ENCODE data around the gene TSPAN1. TPM values are rescaled to one million over a fixed set of nuclear protein-coding genes. Genes with fewer than 3 reads are reported as not detected.

The TSPAN1 gene
- polyA plus RNA-seq, 1 of the 3 experiments (the other 2 are of a cell fraction): 12.2 TPM

DNA sequence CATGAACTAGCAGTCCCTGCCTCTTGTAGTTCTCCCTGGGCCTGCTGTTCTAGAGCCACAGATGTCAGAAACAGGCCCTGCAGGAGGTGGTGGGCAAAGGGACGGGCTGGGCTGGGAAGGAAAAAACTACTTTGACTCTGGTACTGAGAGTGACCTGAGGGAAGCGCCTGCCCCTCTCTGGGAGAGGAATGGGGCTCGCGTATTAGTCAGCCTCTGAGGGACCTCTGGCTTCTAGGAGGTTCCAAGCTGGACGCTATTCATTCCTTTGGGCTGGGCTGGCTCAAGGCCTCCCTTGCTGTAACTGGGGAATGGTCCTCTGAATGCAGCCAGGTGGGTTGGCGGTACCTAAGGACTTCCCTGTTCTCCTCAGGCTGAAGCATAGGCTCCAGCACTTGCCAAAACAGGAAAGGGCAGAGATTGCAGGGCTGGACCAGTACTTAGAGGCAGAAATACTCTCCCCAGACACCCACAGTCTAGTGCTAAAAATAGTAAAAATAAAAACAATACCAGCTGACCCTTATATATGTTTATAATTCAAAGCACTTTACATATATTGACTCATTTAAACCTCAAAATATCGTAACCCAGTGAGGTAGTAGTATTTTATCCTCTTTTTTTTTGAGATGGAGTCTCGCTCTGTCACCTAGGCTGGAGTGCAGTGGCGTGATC, 16.3 kb downstream of the TSPAN1 start:
- no peak for TF ChIP-seq ELF1 (IDR thresholded peaks at IDR 0.05)
- no peak for TF ChIP-seq TCF12 (IDR thresholded peaks at IDR 0.05)
- TF ChIP-seq RFX5 (IDR thresholded peaks at IDR 0.05; ENCODE audit: low read length): no peak
- TF ChIP-seq CHD2 (IDR thresholded peaks at IDR 0.05; ENCODE audit: low read length, partially characterized antibody): no peak
- no peak for TF ChIP-seq YY1 (IDR thresholded peaks at IDR 0.05; ENCODE audit: low read depth)
- TF ChIP-seq FOSL2 (IDR thresholded peaks at IDR 0.05; ENCODE audit: borderline replicate concordance, low read depth): no peak
- no peak for TF ChIP-seq TAF1 (IDR thresholded peaks at IDR 0.05; ENCODE audit: borderline replicate concordance, low read depth, low read length)
- TF ChIP-seq FOXM1 (IDR thresholded peaks at IDR 0.05; ENCODE audit: low read depth): no peak
- TF ChIP-seq, protein P1, sequence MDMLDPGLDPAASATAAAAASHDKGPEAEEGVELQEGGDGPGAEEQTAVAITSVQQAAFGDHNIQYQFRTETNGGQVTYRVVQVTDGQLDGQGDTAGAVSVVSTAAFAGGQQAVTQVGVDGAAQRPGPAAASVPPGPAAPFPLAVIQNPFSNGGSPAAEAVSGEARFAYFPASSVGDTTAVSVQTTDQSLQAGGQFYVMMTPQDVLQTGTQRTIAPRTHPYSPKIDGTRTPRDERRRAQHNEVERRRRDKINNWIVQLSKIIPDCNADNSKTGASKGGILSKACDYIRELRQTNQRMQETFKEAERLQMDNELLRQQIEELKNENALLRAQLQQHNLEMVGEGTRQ (IDR thresholded peaks at IDR 0.05; ENCODE audit: borderline replicate concordance, low read depth, low read length): no peak
- TF ChIP-seq RCOR1 (IDR thresholded peaks at IDR 0.05; ENCODE audit: low read length): no peak
- TF ChIP-seq GATA2 (CRISPR knock-in tag; IDR thresholded peaks at IDR 0.05): no peak
- TF ChIP-seq NRF1 (IDR thresholded peaks at IDR 0.05; ENCODE audit: low read depth, low read length): no peak
- no peak for TF ChIP-seq SMC3 (IDR thresholded peaks at IDR 0.05; ENCODE audit: low read depth, low read length)
- TF ChIP-seq MEF2A (IDR thresholded peaks at IDR 0.05; ENCODE audit: borderline replicate concordance, low read depth): no peak
- TF ChIP-seq RXRA (IDR thresholded peaks at IDR 0.05; ENCODE audit: borderline replicate concordance, low read depth): no peak
- TF ChIP-seq, protein P2, sequence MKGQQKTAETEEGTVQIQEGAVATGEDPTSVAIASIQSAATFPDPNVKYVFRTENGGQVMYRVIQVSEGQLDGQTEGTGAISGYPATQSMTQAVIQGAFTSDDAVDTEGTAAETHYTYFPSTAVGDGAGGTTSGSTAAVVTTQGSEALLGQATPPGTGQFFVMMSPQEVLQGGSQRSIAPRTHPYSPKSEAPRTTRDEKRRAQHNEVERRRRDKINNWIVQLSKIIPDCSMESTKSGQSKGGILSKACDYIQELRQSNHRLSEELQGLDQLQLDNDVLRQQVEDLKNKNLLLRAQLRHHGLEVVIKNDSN (IDR thresholded peaks at IDR 0.05; ENCODE audit: borderline replicate concordance, low read depth): no peak
- TF ChIP-seq PBX3 (IDR thresholded peaks at IDR 0.05): no peak
- no peak for TF ChIP-seq EP300 (IDR thresholded peaks at IDR 0.05; ENCODE audit: borderline replicate concordance in 1 of 2, low read depth in 1 of 2, low read length in 1 of 2)
- Histone ChIP-seq H3K9me2 (no peaks in the 10 kb centered on the region), H2AFZ (ENCODE audit: low read depth) (no peak overlapping the region), H3K9ac (no peak overlapping the region), H3K4me1 (ENCODE audit: control insufficient read depth in 1 of 2, insufficient read depth in 2 of 2, low read depth in 1 of 2, low read length in 1 of 2) (no peaks in the 10 kb centered on the region; a peak in 1 of 4 replicates), H3K27me3 (ENCODE audit: insufficient read depth) (no peaks in the 10 kb centered on the region), H4K20me1 (ENCODE audit: insufficient read depth) (no peaks in the 10 kb centered on the region), H3K36me3 (replicated peaks in 1 of 2; ENCODE audit: control insufficient read depth in 1 of 2, insufficient read depth in 2 of 2, low read length in 1 of 2) (peaks cover 13 to 73% of the 10 kb centered on the region in 2 experiments), H3K4me3 (ENCODE audit: low read depth in 2 of 2, low read length in 1 of 2) (no peak overlapping the region), H3K79me2 (ENCODE audit: insufficient read depth) (peaks cover 10% of the 10 kb centered on the region; the same call in 1 of the 2 replicates), H3K27ac (ENCODE audit: low read depth in 2 of 2, low read length in 1 of 2) (no peak overlapping the region), H3K4me2 (no peak overlapping the region), H3F3A (replicated peaks; ENCODE audit: insufficient read depth) (no peaks in the 10 kb centered on the region), H3K9me3 (no peaks in the 10 kb centered on the region)
- DNase-seq: no peak
- ChIA-PET POLR2A (no interaction called here), CTCF (interaction anchor here (1.4 kb wide), 1 partner anchor 12 kb away, joined by 4 read pairs; no protein-coding TSS in a partner anchor)
- WGBS (ENCODE audit: low lambda C conversion rate): 91% methylated on average over 9 of the region's 9 CpGs
